ENCODE data around the gene PCDHGB2. TPM values are rescaled to one million over a fixed set of nuclear protein-coding genes. Genes with fewer than 3 reads are reported as not detected.

The PCDHGB2 gene
- total and polyA plus RNA-seq, 5 experiments from 2014 or later = 0.06 to 0.81 (median 0.47) TPM; not detected in 2

GRCh38 chr5:141355641-141356040 is 4.2 kb upstream of the PCDHGB2 start:
- ATAC-seq (no peak), DNase-seq (no peak)
- POLR2A ChIA-PET = no interaction called here
- no peak overlapping the region for H3K27ac Mint-ChIP-seq
- peaks cover 39 to 99% (median 72%) of the 10 kb centered on the region in 5 donors for H3K27me3 Mint-ChIP-seq
- peaks cover 0 to 81% (median 49%) of the 10 kb centered on the region in 9 donors for H3K9me3 Mint-ChIP-seq
- H3K4me1 Mint-ChIP-seq = peaks cover 0 to 6% (median 2%) of the 10 kb centered on the region in 4 donors
- H3K4me3 Mint-ChIP-seq = no peak overlapping the region
- peaks cover 14 to 55% (median 23%) of the 10 kb centered on the region in 3 donors for H3K36me3 Mint-ChIP-seq

- no peak overlapping the region for H3K27ac Mint-ChIP-seq
- POLR2A ChIA-PET = no interaction called here
- DNase-seq (no peak), ATAC-seq (no peak)
- H3K27me3 Mint-ChIP-seq = peaks cover 41 to 99% (median 72%) of the 10 kb centered on the region in 5 donors
- H3K4me1 Mint-ChIP-seq = peaks cover 0 to 6% (median 2%) of the 10 kb centered on the region in 4 donors
- peaks cover 17 to 60% (median 22%) of the 10 kb centered on the region in 3 donors for H3K36me3 Mint-ChIP-seq
- H3K9me3 Mint-ChIP-seq = peaks cover 0 to 81% (median 52%) of the 10 kb centered on the region in 9 donors
- no peak overlapping the region for H3K4me3 Mint-ChIP-seq
These were observed 3.7 kb upstream of the PCDHGB2 start for GRCh38 chr5:141356133-141356532.

GRCh38 chr5:141356950-141357349 is 2.8 kb upstream of the PCDHGB2 start:
- Mint-ChIP-seq H3K4me1 (peaks cover 0 to 6% (median 2%) of the 10 kb centered on the region in 4 donors), H3K36me3 (peaks cover 19 to 64% (median 21%) of the 10 kb centered on the region in 3 donors), H3K27ac (no peak overlapping the region), H3K4me3 (no peak overlapping the region), H3K9me3 (peaks cover 0 to 85% (median 56%) of the 10 kb centered on the region in 9 donors), H3K27me3 (peaks cover 44 to 97% (median 70%) of the 10 kb centered on the region in 5 donors)
- DNase-seq = no peak
- POLR2A ChIA-PET = no interaction called here
- ATAC-seq = no peak

- ATAC-seq (no peak), DNase-seq (no peak)
- peaks cover 0 to 90% (median 59%) of the 10 kb centered on the region in 9 donors for H3K9me3 Mint-ChIP-seq
- POLR2A ChIA-PET = no interaction called here
- peaks cover 58 to 98% (median 78%) of the 10 kb centered on the region in 5 donors for H3K27me3 Mint-ChIP-seq
- peaks cover 0 to 6% (median 2%) of the 10 kb centered on the region in 4 donors for H3K4me1 Mint-ChIP-seq
- H3K36me3 Mint-ChIP-seq = peaks cover 29 to 72% (median 42%) of the 10 kb centered on the region in 3 donors
- H3K27ac Mint-ChIP-seq = peak overlapping the region in 1 of 10 donors; percentile 9
- peak overlapping the region in 4 of 10 donors; percentile 6 to 42 (median 27) for H3K4me3 Mint-ChIP-seq
These were observed 891 bp downstream of the PCDHGB2 start for GRCh38 chr5:141360685-141361084.

GRCh38 chr5:141362719-141363118 is 2.9 kb downstream of the PCDHGB2 start:
- Mint-ChIP-seq H3K4me3 (no peak overlapping the region), H3K36me3 (peaks cover 29 to 67% (median 42%) of the 10 kb centered on the region in 3 donors), H3K27ac (no peak overlapping the region), H3K27me3 (peaks cover 59 to 95% (median 74%) of the 10 kb centered on the region in 5 donors), H3K9me3 (peaks cover 0 to 93% (median 51%) of the 10 kb centered on the region in 9 donors), H3K4me1 (peaks cover 0 to 6% (median 2%) of the 10 kb centered on the region in 4 donors)
- ATAC-seq (no peak), DNase-seq (no peak)
- POLR2A ChIA-PET = no interaction called here

GRCh38 chr5:141363952-141364660 is 4.3 kb downstream of the PCDHGB2 start, which contains the start of gene PCDHGA5:
TSS of gene PCDHGA5 (plus strand) at chr5:141364162. CDS start at chr5:141364331, 169 bp downstream.
- peaks cover 27 to 58% (median 43%) of the 10 kb centered on the region in 3 donors for H3K36me3 Mint-ChIP-seq
- POLR2A ChIA-PET = no interaction called here
- DNase-seq (no peak), ATAC-seq (no peak)
- peak within 1 kb of the TSS in 1 of 10 donors; percentile 5 for H3K27ac Mint-ChIP-seq
- peaks cover 0 to 6% (median 2%) of the 10 kb centered on the region in 4 donors for H3K4me1 Mint-ChIP-seq
- peaks cover 0 to 89% (median 44%) of the 10 kb centered on the region in 9 donors for H3K9me3 Mint-ChIP-seq
- peak within 1 kb of the TSS in 2 of 10 donors; percentile 8 to 33 for H3K4me3 Mint-ChIP-seq
- peaks cover 64 to 95% (median 74%) of the 10 kb centered on the region in 5 donors for H3K27me3 Mint-ChIP-seq

- H3K27ac Mint-ChIP-seq = peak overlapping the region in 1 of 10 donors; percentile 40
- no peak overlapping the region for H3K4me3 Mint-ChIP-seq
- peaks cover 61 to 95% (median 74%) of the 10 kb centered on the region in 5 donors for H3K27me3 Mint-ChIP-seq
- ATAC-seq (no peak), DNase-seq (no peak)
- H3K9me3 Mint-ChIP-seq = peaks cover 0 to 89% (median 35%) of the 10 kb centered on the region in 9 donors
- POLR2A ChIA-PET = no interaction called here
- H3K36me3 Mint-ChIP-seq = peaks cover 22 to 54% (median 43%) of the 10 kb centered on the region in 3 donors
- peaks cover 2 to 7% (median 4%) of the 10 kb centered on the region in 4 donors for H3K4me1 Mint-ChIP-seq
These were observed 6.5 kb downstream of the PCDHGB2 start for GRCh38 chr5:141366016-141366896.

- peaks cover 0 to 7% (median 4%) of the 10 kb centered on the region in 4 donors for H3K4me1 Mint-ChIP-seq
- POLR2A ChIA-PET = no interaction called here
- peaks cover 0 to 88% (median 31%) of the 10 kb centered on the region in 9 donors for H3K9me3 Mint-ChIP-seq
- H3K36me3 Mint-ChIP-seq = peaks cover 17 to 52% (median 29%) of the 10 kb centered on the region in 3 donors
- DNase-seq (peak in 5 of 10 donors; percentile 12 to 37 (median 22)), ATAC-seq (peak; percentile 87 to 90)
- peak within 1 kb of the TSS; percentile 65 to 91 (median 82) for H3K4me3 Mint-ChIP-seq
- peaks cover 43 to 86% (median 73%) of the 10 kb centered on the region in 5 donors for H3K27me3 Mint-ChIP-seq
- peak within 1 kb of the TSS in 1 of 10 donors; percentile 42 for H3K27ac Mint-ChIP-seq
These were observed 10.4 kb downstream of the PCDHGB2 start, which contains the start of gene PCDHGB3 for GRCh38 chr5:141369994-141370848. TSS of gene PCDHGB3 (plus strand) at chr5:141370242. CDS start at chr5:141370395, 153 bp downstream.

- Mint-ChIP-seq H3K27ac (peak overlapping the region in 1 of 10 donors; percentile 65), H3K27me3 (peaks cover 36 to 74% (median 68%) of the 10 kb centered on the region in 5 donors), H3K9me3 (peaks cover 0 to 84% (median 30%) of the 10 kb centered on the region in 9 donors), H3K4me3 (peak overlapping the region in 2 of 10 donors; percentile 10 to 60), H3K4me1 (peaks cover 0 to 7% (median 4%) of the 10 kb centered on the region in 4 donors), H3K36me3 (peaks cover 12 to 47% (median 31%) of the 10 kb centered on the region in 3 donors)
- POLR2A ChIA-PET = no interaction called here
- ATAC-seq (no peak), DNase-seq (no peak)
These were observed 12.0 kb downstream of the PCDHGB2 start for GRCh38 chr5:141371572-141372475.

- POLR2A ChIA-PET = no interaction called here
- DNase-seq (no peak), ATAC-seq (no peak)
- Mint-ChIP-seq H3K36me3 (peaks cover 16 to 60% (median 31%) of the 10 kb centered on the region in 3 donors), H3K27ac (peak within 1 kb of the TSS in 1 of 10 donors; percentile 35), H3K4me3 (peak within 1 kb of the TSS in 8 of 10 donors; percentile 15 to 56 (median 38)), H3K27me3 (peaks cover 29 to 70% (median 59%) of the 10 kb centered on the region in 5 donors), H3K4me1 (peaks cover 0 to 7% (median 4%) of the 10 kb centered on the region in 4 donors), H3K9me3 (peaks cover 0 to 87% (median 34%) of the 10 kb centered on the region in 9 donors)
These were observed 14.0 kb downstream of the PCDHGB2 start, which contains the start of gene PCDHGA6 for GRCh38 chr5:141373673-141374317. TSS of gene PCDHGA6 (plus strand) at chr5:141373891. CDS start at chr5:141374084, 193 bp downstream.

All from naive thymus-derived CD8-positive, alpha-beta T cell (primary cell).